Lung (tissue), 13 donors: Measurements from ENCODE around the gene CDKL2. TPM values are rescaled to one million over a fixed set of nuclear protein-coding genes. Genes with fewer than 3 reads are reported as not detected.

Experiments
- ATAC-seq: fragments of 200-7000 bp; cut with Tn5 transposase; one replicate; pipeline ENCODE4 v1.9.1; 2020; ENCODE audit warnings: moderate number of reproducible peaks; ENCODE audit not compliant: insufficient read depth, low FRiP score
- DNase-seq, 3 donors: peaks; one replicate each; pipeline ENCODE4 v3.0.0-alpha.2; 2013 to 2017
- H3K27ac ChIP-seq, 2 donors: one replicate each; pipeline ENCODE4 v1.5.1; 2013; ENCODE audit warnings: mild to moderate bottlenecking in 2 of 2, moderate library complexity in 2 of 2, control low read depth in 1 of 2, inconsistent platforms in 1 of 2, low read depth in 1 of 2, low read length in 1 of 2
- H3K27me3 ChIP-seq, 3 donors: one replicate each; pipeline ENCODE4 v1.5.1; 2013; ENCODE audit warnings: low read length in 2 of 3; ENCODE audit not compliant: control insufficient read depth in 3 of 3, insufficient read depth in 3 of 3
- H3K36me3 ChIP-seq, 4 donors: one replicate each; pipeline ENCODE4 v1.5.1; 2013; ENCODE audit warnings: low read length in 4 of 4, mild to moderate bottlenecking in 1 of 4, moderate library complexity in 1 of 4; ENCODE audit not compliant: control insufficient read depth in 4 of 4, insufficient read depth in 4 of 4
- H3K4me1 ChIP-seq, 5 donors: one replicate each; pipeline ENCODE4 v1.5.1; 2013; ENCODE audit warnings: low read length in 5 of 5, mild to moderate bottlenecking in 2 of 5, moderate library complexity in 1 of 5; ENCODE audit not compliant: control insufficient read depth in 5 of 5, insufficient read depth in 5 of 5
- H3K4me3 ChIP-seq: one replicate; pipeline ENCODE4 v1.5.1; 2013; ENCODE audit warnings: mild to moderate bottlenecking, control low read depth, moderate library complexity
- H3K9ac ChIP-seq, 2 donors: one replicate each; pipeline ENCODE4 v1.5.1; 2013; ENCODE audit warnings: low read length in 2 of 2, control low read depth in 1 of 2; ENCODE audit not compliant: insufficient read depth in 1 of 2
- H3K9me3 ChIP-seq, 4 donors: one replicate each; pipeline ENCODE4 v1.5.1; 2013; ENCODE audit warnings: low read length in 3 of 4, mild to moderate bottlenecking in 1 of 4, moderate library complexity in 1 of 4; ENCODE audit not compliant: control insufficient read depth in 4 of 4, insufficient read depth in 3 of 4
- CTCF ChIP-seq: IDR thresholded peaks from 2 replicates; pipeline ENCODE4 v1.5.1; 2012; ENCODE audit warnings: mild to moderate bottlenecking; ENCODE audit errors: control extremely low read depth, extremely low read depth
- WGBS, 2 donors: extraction: QIAGEN DNeasy Blood & Tissue Kit; methylation state at CpG; one replicate each; pipeline ENCODE4 v1.1.7; 2013; 5-methylcytosine and 5-hydroxymethylcytosine counted together
- polyA plus RNA-seq, 2 donors: library from polyadenylated mRNA; stranded (reverse); fragments of 200-250 nt; gene quantifications; one replicate each; pipeline ENCODE4 v1.2.1, GENCODE V29; 2013
- small RNA-seq: library from RNA; depleted of rRNA; stranded (forward); fragments of <200 nt; gene quantifications from one replicate; pipeline ENCODE3, GENCODE V24; 2014; ENCODE audit warnings: low replicate concordance
- total RNA-seq, 2 donors: library from RNA; depleted of rRNA in 1 of 2; stranded (reverse); fragments of >200 nt in 1 of 2; gene quantifications; one replicate each; pipeline ENCODE4 v1.2.1, GENCODE V29; 2014 to 2021
- donor health status: control.
- donor health status: control.
- donor health status: Bipolar disorder and iron deficiency.
- donor health status: healthy.
- donor health status: DM: yes; HTN: yes; CAD: no.

CDKL2 gene
- total and polyA plus RNA-seq, 4 donors, result 2.7 to 16.3 (median 9.6) TPM

- no peak for DNase-seq
- 96% methylated on average over 2 of the region's 2 CpGs for WGBS, 2 donors
- Histone ChIP-seq H3K9ac (no peak overlapping the region), H3K4me1 (peaks cover 0 to 7% (median 0%) of the 10 kb centered on the region in 5 donors), H3K4me3 (no peak overlapping the region), H3K9me3 (peaks cover 0 to 6% (median 0%) of the 10 kb centered on the region in 4 donors), H3K27ac (no peak overlapping the region), H3K27me3 (no peaks in the 10 kb centered on the region), H3K36me3 (peaks cover 17 to 39% (median 23%) of the 10 kb centered on the region in 4 donors)
- no peak for TF ChIP-seq CTCF
- no peak for ATAC-seq
Observed at GRCh38 chr4:75530556-75531322, 99.6 kb downstream of the CDKL2 start.

Small RNAs within 50 kb of the gene (small RNA-seq; reads per million reads assigned to genes)
- not detected for gene RF00019

Other genes starting within 250 kb of the CDKL2 start
- 10 to 100 TPM; 27.0 to 35.9 TPM for gene RCHY1, start 116.1 kb downstream of the CDKL2 start, total RNA-seq
- 10 to 100 TPM; 11.3 to 27.5 TPM for gene RCHY1, start 116.1 kb downstream of the CDKL2 start, polyA plus RNA-seq
- 10 to 100 TPM; 20.1 to 32.8 TPM for gene THAP6, start 116.1 kb downstream of the CDKL2 start, total RNA-seq
- 1 to 10 TPM; 4.4 to 5.9 TPM for gene THAP6, start 116.1 kb downstream of the CDKL2 start, polyA plus RNA-seq
- not detected for gene ODAPH, start 74.5 kb downstream of the CDKL2 start, total RNA-seq
- under 1 TPM; 0.02 to 0.10 TPM for gene ODAPH, start 74.5 kb downstream of the CDKL2 start, polyA plus RNA-seq
- 100 to 1,000 TPM in 1 of 2 donors, 10 to 100 TPM in 1; 86.2 to 112 TPM for gene G3BP2, start 42.9 kb upstream of the CDKL2 start, total RNA-seq
- gene G3BP2, start 42.9 kb upstream of the CDKL2 start, polyA plus RNA-seq, result 10 to 100 TPM; 16.1 to 51.4 TPM
- 100 to 1,000 TPM in 1 of 2 donors, 10 to 100 TPM in 1; 54.3 to 102 TPM for gene USO1, start 94.0 kb upstream of the CDKL2 start, total RNA-seq
- 10 to 100 TPM; 29.0 to 35.8 TPM for gene USO1, start 94.0 kb upstream of the CDKL2 start, polyA plus RNA-seq